ENCODE data around the gene MROH8. TPM values are rescaled to one million over a fixed set of nuclear protein-coding genes. Genes with fewer than 3 reads are reported as not detected.

The MROH8 gene
- polyA plus RNA-seq, 4 donors: 0.54 to 3.1 (median 0.73) TPM

DNA sequence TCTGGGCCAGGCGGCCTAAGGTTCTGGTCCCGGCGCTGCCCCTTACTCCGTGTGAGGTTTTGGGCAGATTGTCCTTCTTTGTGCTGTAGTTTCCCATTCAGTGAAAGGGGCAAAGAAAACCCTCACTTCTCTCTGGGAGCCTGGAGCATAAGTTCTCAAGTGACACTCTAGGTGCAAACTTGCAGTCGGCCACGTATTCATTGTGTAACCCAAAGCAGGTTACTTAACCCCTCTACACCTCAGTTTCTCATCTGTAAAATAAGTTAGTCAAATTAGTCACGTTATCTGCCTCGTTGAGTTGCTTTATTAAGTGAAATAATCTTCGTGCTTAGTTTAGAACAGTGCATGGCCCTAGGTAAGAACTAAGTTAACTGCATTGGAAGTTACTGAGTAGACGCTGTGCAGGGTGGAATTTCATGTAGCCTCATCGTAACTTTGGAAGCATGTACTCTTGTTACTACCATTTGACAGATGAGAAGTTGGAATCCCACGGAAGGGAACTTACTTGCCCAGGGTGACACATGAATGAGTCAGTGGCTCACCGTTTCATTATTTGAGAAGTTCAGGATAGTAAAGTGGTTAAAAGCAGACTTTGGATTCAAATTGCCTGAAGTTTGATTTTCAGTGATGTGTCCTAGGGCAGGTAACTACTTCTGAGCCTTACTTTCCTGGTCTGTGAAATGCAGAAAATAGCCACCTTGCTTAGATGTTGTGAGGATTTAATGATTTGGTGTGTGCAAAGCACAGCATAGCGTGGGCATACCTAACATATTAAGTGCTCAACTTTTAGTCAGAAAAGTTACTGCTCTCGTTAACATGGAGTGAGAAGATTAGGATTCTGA lies 556 bp upstream of the MROH8 start:
- Histone ChIP-seq H3K27ac (ENCODE audit: low read depth in 1 of 3, low read length in 2 of 3) (peak overlapping the region; percentile 96 to 99 (median 97)), H3K4me1 (ENCODE audit: control insufficient read depth in 3 of 3, insufficient read depth in 2 of 3, low read depth in 1 of 3, low read length in 2 of 3) (peaks cover 4 to 9% (median 7%) of the 10 kb centered on the region in 3 donors), H3K4me3 (ENCODE audit: low read depth in 1 of 3, low read length in 3 of 3) (peak overlapping the region; percentile 85 to 96 (median 96)), H3K9me3 (ENCODE audit: control insufficient read depth in 2 of 2, insufficient read depth in 1 of 2, low read depth in 1 of 2, low read length in 1 of 2) (no peaks in the 10 kb centered on the region), H3K36me3 (ENCODE audit: control insufficient read depth in 3 of 3, insufficient read depth in 2 of 3, low read depth in 1 of 3, low read length in 3 of 3) (peaks cover 1 to 18% (median 6%) of the 10 kb centered on the region in 3 donors), H3K27me3 (ENCODE audit: control insufficient read depth in 3 of 3, insufficient read depth in 3 of 3, low read length in 3 of 3) (no peaks in the 10 kb centered on the region)
- peak; percentile 50 to 52 for DNase-seq
- 3 to 6% (median 5%) methylated on average over 15 of the region's 15 CpGs for WGBS, 3 donors
- FAIRE-seq: no peak

GRCh38 chr20:37172836-37173235 lies 6.5 kb downstream of the MROH8 start:
- DNase-seq: no peak
- H3K27ac ChIP-seq (ENCODE audit: low read depth in 1 of 3, low read length in 2 of 3): no peak overlapping the region
- no peak for FAIRE-seq
- H3K27me3 ChIP-seq (ENCODE audit: control insufficient read depth in 3 of 3, insufficient read depth in 3 of 3, low read length in 3 of 3): no peaks in the 10 kb centered on the region
- no peaks in the 10 kb centered on the region for H3K4me1 ChIP-seq (ENCODE audit: control insufficient read depth in 3 of 3, insufficient read depth in 2 of 3, low read depth in 1 of 3, low read length in 2 of 3)
- no peak overlapping the region for H3K4me3 ChIP-seq (ENCODE audit: low read depth in 1 of 3, low read length in 3 of 3)
- H3K9me3 ChIP-seq (ENCODE audit: control insufficient read depth in 2 of 2, insufficient read depth in 1 of 2, low read depth in 1 of 2, low read length in 1 of 2): no peaks in the 10 kb centered on the region
- H3K36me3 ChIP-seq (ENCODE audit: control insufficient read depth in 3 of 3, insufficient read depth in 2 of 3, low read depth in 1 of 3, low read length in 3 of 3): no peaks in the 10 kb centered on the region
- 95 to 96% (median 96%) methylated on average over 4 of the region's 4 CpGs for WGBS, 3 donors

DNA sequence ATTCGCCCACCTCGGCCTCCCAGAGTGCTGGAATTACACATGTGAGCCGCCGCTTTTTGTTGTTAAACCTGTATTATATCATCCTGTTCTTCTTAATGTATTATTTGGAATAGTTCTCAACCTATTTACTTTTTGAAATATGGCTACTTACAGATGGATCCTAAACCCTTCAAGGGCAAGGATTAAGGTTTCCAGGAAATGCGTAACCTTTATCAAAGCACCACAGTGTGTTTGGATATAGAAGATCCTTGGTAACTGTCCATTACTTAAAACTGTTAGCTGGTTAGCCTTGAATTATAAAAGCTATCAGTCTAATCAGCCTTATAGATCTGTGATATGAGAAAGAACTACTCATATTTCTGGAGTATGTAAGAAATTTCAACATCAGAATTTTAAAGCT lies 12.5 kb downstream of the MROH8 start:
- no peak for FAIRE-seq

DNA sequence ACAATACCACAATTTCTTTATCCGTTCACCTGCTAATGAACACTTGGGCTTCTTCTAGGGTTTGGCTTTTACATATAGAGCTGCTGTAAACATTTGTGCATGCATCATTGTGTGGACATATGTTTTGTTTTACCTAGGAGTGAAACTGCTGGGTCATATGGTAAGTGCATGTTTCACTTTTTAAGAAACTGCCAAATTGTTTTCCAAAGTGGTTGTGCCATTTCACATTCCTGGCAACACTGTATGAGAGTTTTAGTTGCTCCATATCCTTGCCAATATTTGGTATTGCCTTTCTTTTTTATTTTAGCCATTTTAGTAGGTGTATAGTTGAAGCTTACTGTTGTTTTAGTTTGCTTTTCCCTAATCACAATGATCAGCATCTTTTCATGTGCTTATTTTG lies 14.3 kb downstream of the MROH8 start:
- Histone ChIP-seq H3K36me3 (ENCODE audit: control insufficient read depth in 3 of 3, insufficient read depth in 2 of 3, low read depth in 1 of 3, low read length in 3 of 3) (no peaks in the 10 kb centered on the region), H3K4me1 (ENCODE audit: control insufficient read depth in 3 of 3, insufficient read depth in 2 of 3, low read depth in 1 of 3, low read length in 2 of 3) (no peaks in the 10 kb centered on the region), H3K27ac (ENCODE audit: low read depth in 1 of 3, low read length in 2 of 3) (no peak overlapping the region), H3K9me3 (ENCODE audit: control insufficient read depth in 2 of 2, insufficient read depth in 1 of 2, low read depth in 1 of 2, low read length in 1 of 2) (no peaks in the 10 kb centered on the region), H3K27me3 (ENCODE audit: control insufficient read depth in 3 of 3, insufficient read depth in 3 of 3, low read length in 3 of 3) (no peaks in the 10 kb centered on the region), H3K4me3 (ENCODE audit: low read depth in 1 of 3, low read length in 3 of 3) (no peak overlapping the region)
- DNase-seq (no peak), FAIRE-seq (no peak)
- WGBS, 3 donors: 91 to 97% (median 96%) methylated on average over 1 of the region's 1 CpG

More for the DNA sequence above, 12.5 kb downstream of the MROH8 start:
- Histone ChIP-seq H3K27me3 (ENCODE audit: control insufficient read depth in 3 of 3, insufficient read depth in 3 of 3, low read length in 3 of 3) (no peaks in the 10 kb centered on the region), H3K9me3 (ENCODE audit: control insufficient read depth in 2 of 2, insufficient read depth in 1 of 2, low read depth in 1 of 2, low read length in 1 of 2) (no peaks in the 10 kb centered on the region), H3K36me3 (ENCODE audit: control insufficient read depth in 3 of 3, insufficient read depth in 2 of 3, low read depth in 1 of 3, low read length in 3 of 3) (no peaks in the 10 kb centered on the region), H3K4me1 (ENCODE audit: control insufficient read depth in 3 of 3, insufficient read depth in 2 of 3, low read depth in 1 of 3, low read length in 2 of 3) (no peaks in the 10 kb centered on the region), H3K27ac (ENCODE audit: low read depth in 1 of 3, low read length in 2 of 3) (no peak overlapping the region), H3K4me3 (ENCODE audit: low read depth in 1 of 3, low read length in 3 of 3) (no peak overlapping the region)
- 93 to 98% (median 94%) methylated on average over 5 of the region's 5 CpGs for WGBS, 3 donors
- DNase-seq: no peak

DNA sequence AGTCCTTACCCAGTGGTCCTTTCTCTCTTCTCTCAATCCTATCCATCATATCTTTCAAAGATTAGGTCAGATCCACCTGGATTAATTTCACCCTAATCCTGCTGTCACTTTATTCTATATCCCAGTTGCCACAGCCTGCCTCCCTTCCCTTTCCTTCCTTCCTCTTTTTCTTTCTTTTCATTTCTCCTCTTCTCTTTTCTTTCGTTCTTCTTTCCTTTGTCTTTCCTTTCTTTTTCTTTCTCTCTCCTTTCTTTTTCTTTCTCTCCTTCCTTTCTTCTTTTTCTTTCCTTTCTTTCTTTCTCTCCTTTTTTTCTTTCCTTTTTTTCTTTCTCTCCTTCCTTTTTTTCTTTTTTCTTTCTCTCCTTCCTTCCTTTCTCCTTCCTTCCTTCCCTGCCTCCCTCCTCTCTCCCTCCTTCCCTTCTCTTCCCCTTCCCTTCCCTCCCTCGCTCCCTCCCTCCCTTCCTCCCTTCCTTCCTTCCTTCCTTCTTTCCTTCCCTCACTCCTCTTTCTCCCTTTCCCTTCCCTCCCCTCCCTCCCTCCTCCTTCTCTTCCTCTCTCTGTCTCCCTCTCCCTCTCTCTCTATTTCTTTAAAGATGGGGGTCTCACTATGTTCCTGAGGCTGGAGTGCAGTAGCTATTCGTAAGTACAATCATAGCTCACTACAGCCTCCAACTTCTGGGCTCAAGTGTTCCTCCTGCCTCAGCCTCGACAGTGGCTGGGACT lies 15.4 kb downstream of the MROH8 start:
- Histone ChIP-seq H3K4me1 (ENCODE audit: control insufficient read depth in 3 of 3, insufficient read depth in 2 of 3, low read depth in 1 of 3, low read length in 2 of 3) (no peaks in the 10 kb centered on the region), H3K4me3 (ENCODE audit: low read depth in 1 of 3, low read length in 3 of 3) (no peak overlapping the region), H3K27me3 (ENCODE audit: control insufficient read depth in 3 of 3, insufficient read depth in 3 of 3, low read length in 3 of 3) (no peaks in the 10 kb centered on the region), H3K27ac (ENCODE audit: low read depth in 1 of 3, low read length in 2 of 3) (no peak overlapping the region), H3K9me3 (ENCODE audit: control insufficient read depth in 2 of 2, insufficient read depth in 1 of 2, low read depth in 1 of 2, low read length in 1 of 2) (no peaks in the 10 kb centered on the region), H3K36me3 (ENCODE audit: control insufficient read depth in 3 of 3, insufficient read depth in 2 of 3, low read depth in 1 of 3, low read length in 3 of 3) (no peaks in the 10 kb centered on the region)
- DNase-seq: no peak
- WGBS, 3 donors: 86 to 91% (median 89%) methylated on average over 4 of the region's 4 CpGs
- FAIRE-seq: no peak

- H3K27ac ChIP-seq (ENCODE audit: low read depth in 1 of 3, low read length in 2 of 3): no peak overlapping the region
- no peaks in the 10 kb centered on the region for H3K36me3 ChIP-seq (ENCODE audit: control insufficient read depth in 3 of 3, insufficient read depth in 2 of 3, low read depth in 1 of 3, low read length in 3 of 3)
- 83% methylated on average over 6 of the region's 6 CpGs for WGBS, 3 donors
- no peak for FAIRE-seq
- no peaks in the 10 kb centered on the region for H3K27me3 ChIP-seq (ENCODE audit: control insufficient read depth in 3 of 3, insufficient read depth in 3 of 3, low read length in 3 of 3)
- no peak overlapping the region for H3K4me3 ChIP-seq (ENCODE audit: low read depth in 1 of 3, low read length in 3 of 3)
- no peaks in the 10 kb centered on the region for H3K4me1 ChIP-seq (ENCODE audit: control insufficient read depth in 3 of 3, insufficient read depth in 2 of 3, low read depth in 1 of 3, low read length in 2 of 3)
- no peak for DNase-seq
- H3K9me3 ChIP-seq (ENCODE audit: control insufficient read depth in 2 of 2, insufficient read depth in 1 of 2, low read depth in 1 of 2, low read length in 1 of 2): no peaks in the 10 kb centered on the region
Observed at GRCh38 chr20:37162646-37163045, 16.7 kb downstream of the MROH8 start.

- Histone ChIP-seq H3K4me1 (ENCODE audit: control insufficient read depth in 3 of 3, insufficient read depth in 2 of 3, low read depth in 1 of 3, low read length in 2 of 3) (no peaks in the 10 kb centered on the region), H3K27me3 (ENCODE audit: control insufficient read depth in 3 of 3, insufficient read depth in 3 of 3, low read length in 3 of 3) (no peaks in the 10 kb centered on the region), H3K36me3 (ENCODE audit: control insufficient read depth in 3 of 3, insufficient read depth in 2 of 3, low read depth in 1 of 3, low read length in 3 of 3) (peaks cover 0 to 2% (median 0%) of the 10 kb centered on the region in 3 donors), H3K4me3 (ENCODE audit: low read depth in 1 of 3, low read length in 3 of 3) (no peak overlapping the region), H3K27ac (ENCODE audit: low read depth in 1 of 3, low read length in 2 of 3) (no peak overlapping the region), H3K9me3 (ENCODE audit: control insufficient read depth in 2 of 2, insufficient read depth in 1 of 2, low read depth in 1 of 2, low read length in 1 of 2) (no peaks in the 10 kb centered on the region)
- DNase-seq (no peak), FAIRE-seq (no peak)
- WGBS, 3 donors: 80 to 86% (median 83%) methylated on average over 12 of the region's 12 CpGs
Observed at GRCh38 chr20:37161830-37162549, 17.4 kb downstream of the MROH8 start.

DNA sequence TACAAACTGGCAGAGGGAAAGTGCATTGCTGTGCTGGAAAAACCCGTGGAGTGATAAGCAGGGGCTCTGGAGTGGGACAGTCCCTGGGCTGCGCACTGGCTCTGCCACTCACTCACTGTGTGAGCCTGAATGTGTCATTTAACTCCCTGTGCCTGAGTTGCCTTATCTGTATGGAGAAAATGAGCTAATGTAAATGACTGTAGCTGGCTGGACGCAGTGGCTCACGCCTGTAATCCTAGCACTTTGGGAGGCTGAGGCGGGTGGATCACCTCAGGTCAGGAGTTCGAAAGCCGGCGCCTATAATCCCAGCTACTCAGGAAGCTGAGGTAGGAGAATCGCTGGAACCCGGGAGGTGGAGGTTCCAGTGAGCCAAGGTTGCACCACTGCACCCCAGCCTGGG lies 18.7 kb downstream of the MROH8 start:
- no peak for DNase-seq
- no peak for FAIRE-seq
- Histone ChIP-seq H3K27ac (ENCODE audit: low read depth in 1 of 3, low read length in 2 of 3) (no peak overlapping the region), H3K4me1 (ENCODE audit: control insufficient read depth in 3 of 3, insufficient read depth in 2 of 3, low read depth in 1 of 3, low read length in 2 of 3) (no peaks in the 10 kb centered on the region), H3K9me3 (ENCODE audit: control insufficient read depth in 2 of 2, insufficient read depth in 1 of 2, low read depth in 1 of 2, low read length in 1 of 2) (no peaks in the 10 kb centered on the region), H3K27me3 (ENCODE audit: control insufficient read depth in 3 of 3, insufficient read depth in 3 of 3, low read length in 3 of 3) (no peaks in the 10 kb centered on the region), H3K36me3 (ENCODE audit: control insufficient read depth in 3 of 3, insufficient read depth in 2 of 3, low read depth in 1 of 3, low read length in 3 of 3) (peaks cover 0 to 2% (median 0%) of the 10 kb centered on the region in 3 donors), H3K4me3 (ENCODE audit: low read depth in 1 of 3, low read length in 3 of 3) (no peak overlapping the region)
- WGBS, 3 donors: 77 to 91% (median 86%) methylated on average over 10 of the region's 10 CpGs
